ENCODE measurements around the gene NSUN6.

The NSUN6 gene

DNA sequence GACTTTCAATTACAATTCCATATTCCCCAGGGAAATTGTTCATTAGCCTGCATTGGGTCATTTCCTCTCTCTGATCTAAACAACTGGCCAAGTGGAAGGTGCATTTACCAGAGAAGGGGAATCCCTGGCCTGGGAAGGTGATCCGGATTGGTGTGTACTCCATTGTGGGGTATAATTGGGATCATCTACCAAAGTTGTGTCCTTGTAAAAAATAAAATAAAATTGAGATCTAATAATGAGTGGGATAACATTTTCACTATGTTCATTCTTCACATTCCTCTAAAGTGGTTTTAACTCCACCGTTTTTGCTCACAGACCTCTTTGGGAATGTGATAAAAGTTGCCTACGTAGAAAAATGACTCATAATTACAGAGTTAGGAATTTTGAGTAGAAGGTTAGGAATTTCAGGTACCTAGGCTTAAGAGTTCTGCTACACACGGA is 30.6 kb upstream of the NSUN6 start:
- WGBS, 2 experiments, result 91 to 97% methylated on average over 4 of the region's 4 CpGs
- H3K4me3 ChIP-seq (ENCODE audit: insufficient read depth, low read depth, low read length), result no peak overlapping the region
- H3K27me3 ChIP-seq (ENCODE audit: control insufficient read depth, insufficient read depth, low read length, poor library complexity, severe bottlenecking), result no peaks in the 10 kb centered on the region
- H3K9me3 ChIP-seq (ENCODE audit: control insufficient read depth, low read length), result no peaks in the 10 kb centered on the region
- H3K4me1 ChIP-seq (ENCODE audit: control insufficient read depth, insufficient read depth, low read length), result no peaks in the 10 kb centered on the region
- no peaks in the 10 kb centered on the region for H3K36me3 ChIP-seq (ENCODE audit: control insufficient read depth, insufficient read depth, low read length)
- H3K27ac ChIP-seq (ENCODE audit: insufficient read depth, low read depth, low read length, poor library complexity, severe bottlenecking), result no peak overlapping the region

DNA sequence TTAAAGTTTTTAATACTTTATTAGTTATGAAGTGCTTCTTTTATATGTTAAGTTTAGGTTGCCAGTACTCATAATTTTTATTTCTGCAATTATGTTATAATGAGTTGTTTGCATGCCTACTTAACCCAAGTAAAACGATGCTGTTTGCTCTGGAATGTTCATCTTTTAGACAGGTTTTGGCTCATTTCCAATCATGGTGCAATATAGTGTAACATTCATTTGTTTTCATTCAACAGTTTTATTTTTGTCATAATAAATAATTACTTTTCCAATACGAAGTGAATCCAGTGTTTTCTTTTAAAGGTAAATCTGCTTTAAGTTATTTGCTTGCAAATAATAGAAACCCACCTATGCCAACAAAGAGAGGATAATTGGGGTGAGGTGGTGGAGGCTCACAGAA is 30.0 kb upstream of the NSUN6 start:
- H3K27ac ChIP-seq (ENCODE audit: insufficient read depth, low read depth, low read length, poor library complexity, severe bottlenecking), result no peak overlapping the region

DNA sequence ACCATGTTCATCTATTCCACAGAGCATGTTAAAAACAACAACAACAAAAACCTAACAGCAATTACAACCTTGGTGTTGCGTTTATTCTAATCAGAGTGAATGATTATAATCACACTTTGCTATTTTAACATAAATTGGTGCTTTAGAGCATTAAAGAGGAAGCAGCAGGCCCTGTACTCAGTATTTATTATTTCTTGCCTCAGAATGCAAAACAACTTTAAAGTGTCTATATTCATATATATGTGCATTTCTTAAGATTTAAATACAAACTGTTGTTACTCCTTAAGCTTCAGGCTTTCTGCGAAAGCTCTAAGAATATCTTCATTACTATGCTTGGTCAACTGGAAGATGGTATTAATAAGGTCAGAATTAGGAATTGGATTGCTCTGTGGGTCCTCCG is 29.4 kb upstream of the NSUN6 start:
- Histone ChIP-seq H3K27ac (ENCODE audit: insufficient read depth, low read depth, low read length, poor library complexity, severe bottlenecking) (no peak overlapping the region), H3K4me3 (ENCODE audit: insufficient read depth, low read depth, low read length) (no peak overlapping the region), H3K36me3 (ENCODE audit: control insufficient read depth, insufficient read depth, low read length) (peaks cover under 1% of the 10 kb centered on the region), H3K9me3 (ENCODE audit: control insufficient read depth, low read length) (no peaks in the 10 kb centered on the region), H3K27me3 (ENCODE audit: control insufficient read depth, insufficient read depth, low read length, poor library complexity, severe bottlenecking) (no peaks in the 10 kb centered on the region), H3K4me1 (ENCODE audit: control insufficient read depth, insufficient read depth, low read length) (no peaks in the 10 kb centered on the region)
- 96 to 97% methylated on average over 2 to 3 of the region's 3 CpGs for WGBS, 2 experiments

More for the DNA sequence above, 30.0 kb upstream of the NSUN6 start:
- Histone ChIP-seq H3K9me3 (ENCODE audit: control insufficient read depth, low read length) (no peaks in the 10 kb centered on the region), H3K36me3 (ENCODE audit: control insufficient read depth, insufficient read depth, low read length) (no peaks in the 10 kb centered on the region), H3K4me3 (ENCODE audit: insufficient read depth, low read depth, low read length) (no peak overlapping the region), H3K27me3 (ENCODE audit: control insufficient read depth, insufficient read depth, low read length, poor library complexity, severe bottlenecking) (no peaks in the 10 kb centered on the region), H3K4me1 (ENCODE audit: control insufficient read depth, insufficient read depth, low read length) (no peaks in the 10 kb centered on the region)
- 75% methylated on average over 1 of the region's 2 CpGs; no CpG with 5 or more reads in 1 of the 2 experiments for WGBS, 2 experiments

DNA sequence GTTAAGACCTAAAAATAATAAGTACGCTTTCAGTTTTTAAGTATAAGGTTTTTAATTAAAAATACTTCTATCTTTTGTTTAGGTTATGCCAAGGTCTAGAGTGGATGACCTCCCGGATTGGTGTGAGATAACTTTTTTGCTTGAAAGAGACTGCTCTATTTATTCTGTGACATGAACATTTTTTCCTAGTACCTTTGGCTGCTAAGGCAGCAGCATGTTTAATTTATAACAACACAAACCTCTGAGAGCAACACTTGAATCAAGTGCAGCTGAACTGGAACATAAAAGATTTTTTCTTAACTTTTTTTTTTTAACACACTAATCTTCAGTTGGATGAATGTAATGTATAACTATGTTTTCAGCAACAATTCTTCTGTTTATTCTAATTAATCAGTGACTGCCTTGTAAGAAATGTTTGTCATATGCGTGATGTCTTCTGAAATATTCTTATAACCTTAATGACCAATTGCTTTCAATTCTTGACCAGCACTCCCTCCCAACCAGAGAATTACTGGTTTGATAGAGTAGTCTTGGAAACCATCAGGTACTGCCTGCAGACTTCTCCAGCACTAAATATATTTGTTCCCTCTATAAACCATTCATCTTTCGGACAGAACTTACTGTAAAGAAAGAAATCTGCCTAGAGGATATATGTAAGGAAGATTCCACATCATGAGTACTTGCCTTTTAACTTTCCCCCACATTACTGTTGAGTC is 23.9 kb upstream of the NSUN6 start:
- H3K27me3 ChIP-seq (ENCODE audit: control insufficient read depth, insufficient read depth, low read length, poor library complexity, severe bottlenecking), result no peaks in the 10 kb centered on the region
- H3K36me3 ChIP-seq (ENCODE audit: control insufficient read depth, insufficient read depth, low read length), result peaks cover 26% of the 10 kb centered on the region
- no peak overlapping the region for H3K27ac ChIP-seq (ENCODE audit: insufficient read depth, low read depth, low read length, poor library complexity, severe bottlenecking)
- no peaks in the 10 kb centered on the region for H3K4me1 ChIP-seq (ENCODE audit: control insufficient read depth, insufficient read depth, low read length)
- no peaks in the 10 kb centered on the region for H3K9me3 ChIP-seq (ENCODE audit: control insufficient read depth, low read length)
- WGBS, 2 experiments, result 88 to 95% methylated on average over 3 to 4 of the region's 4 CpGs
- no peak overlapping the region for H3K4me3 ChIP-seq (ENCODE audit: insufficient read depth, low read depth, low read length)

DNA sequence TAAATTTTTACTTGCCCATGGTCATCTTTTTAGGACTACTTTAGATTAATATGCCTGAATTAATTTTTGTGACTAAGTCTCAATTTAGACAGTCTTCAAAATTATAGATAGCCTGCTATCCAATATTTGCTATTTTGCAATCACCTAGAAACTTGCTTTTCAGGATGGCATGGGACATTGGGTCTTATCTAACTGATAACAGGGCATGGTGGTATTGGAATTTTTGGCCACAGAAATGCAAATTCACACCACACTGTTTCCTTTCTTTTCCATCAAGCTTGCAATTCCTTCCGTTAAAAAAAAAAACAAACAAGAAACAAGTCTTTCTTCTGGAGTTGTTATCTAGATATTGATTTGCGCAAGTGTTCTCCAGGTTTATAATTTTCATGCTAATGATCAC is 16.6 kb upstream of the NSUN6 start:
- 65 to 86% methylated on average over 2 of the region's 2 CpGs for WGBS, 2 experiments
- Histone ChIP-seq H3K27me3 (ENCODE audit: control insufficient read depth, insufficient read depth, low read length, poor library complexity, severe bottlenecking) (no peaks in the 10 kb centered on the region), H3K9me3 (ENCODE audit: control insufficient read depth, low read length) (no peaks in the 10 kb centered on the region), H3K27ac (ENCODE audit: insufficient read depth, low read depth, low read length, poor library complexity, severe bottlenecking) (no peak overlapping the region), H3K4me3 (ENCODE audit: insufficient read depth, low read depth, low read length) (no peak overlapping the region), H3K4me1 (ENCODE audit: control insufficient read depth, insufficient read depth, low read length) (no peaks in the 10 kb centered on the region), H3K36me3 (ENCODE audit: control insufficient read depth, insufficient read depth, low read length) (peaks cover 36% of the 10 kb centered on the region)

DNA sequence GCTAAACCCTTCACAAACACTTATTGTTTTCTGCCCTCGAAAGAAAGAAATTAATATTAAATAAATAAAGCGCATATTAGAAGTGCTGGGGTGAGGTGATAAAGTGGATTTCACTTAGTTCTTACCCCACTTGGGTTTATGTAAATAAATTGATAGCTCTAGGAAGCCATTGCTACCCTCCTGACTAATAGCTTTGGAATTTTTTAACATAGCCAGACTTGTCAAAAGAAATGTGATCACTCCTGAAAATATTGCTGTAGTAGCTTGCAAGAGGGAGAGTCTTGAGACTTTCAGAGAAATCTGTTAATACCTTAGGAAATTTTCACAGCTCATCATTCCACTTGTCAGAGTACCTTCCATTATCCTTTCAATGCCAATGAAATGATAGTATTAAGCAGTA is 15.4 kb upstream of the NSUN6 start:
- no peak overlapping the region for H3K4me3 ChIP-seq (ENCODE audit: insufficient read depth, low read depth, low read length)

DNA sequence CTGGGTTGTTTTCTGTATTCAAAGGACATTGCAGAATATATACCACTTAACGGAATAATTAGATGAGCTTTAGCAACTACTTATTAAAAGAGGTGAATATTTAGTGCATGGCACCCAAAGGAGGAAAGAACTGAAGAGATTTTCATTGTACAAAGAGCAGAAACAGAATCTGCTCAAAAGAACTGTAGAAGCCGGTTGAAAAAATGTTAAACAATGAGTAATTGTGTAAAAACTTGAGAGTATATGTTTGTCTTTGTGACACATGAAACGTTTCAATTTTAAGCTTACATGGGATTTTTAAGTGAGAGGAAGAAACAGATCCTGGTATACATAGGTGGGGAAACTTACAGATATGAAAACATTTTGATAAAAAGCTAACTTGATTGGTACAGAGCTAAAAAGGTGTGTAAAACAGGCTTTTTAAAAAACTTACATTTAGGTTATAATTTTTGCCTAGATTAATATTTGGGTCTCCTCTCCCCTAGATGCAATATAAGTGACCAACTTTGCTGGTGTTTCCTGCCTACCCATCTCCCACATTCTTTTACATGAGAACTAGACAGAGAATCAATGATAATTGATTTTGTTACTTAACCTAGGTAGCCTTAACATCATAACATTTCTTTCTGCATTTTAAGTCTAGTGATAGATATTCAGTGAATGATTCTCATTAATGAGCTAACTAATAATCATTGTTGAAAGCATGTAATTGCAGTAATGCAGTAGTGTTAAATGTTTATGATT is 14.6 kb upstream of the NSUN6 start:
- no peaks in the 10 kb centered on the region for H3K27me3 ChIP-seq (ENCODE audit: control insufficient read depth, insufficient read depth, low read length, poor library complexity, severe bottlenecking)
- no peak overlapping the region for H3K27ac ChIP-seq (ENCODE audit: insufficient read depth, low read depth, low read length, poor library complexity, severe bottlenecking)
- WGBS, 2 experiments, result 62 to 75% methylated on average over 3 of the region's 3 CpGs
- H3K36me3 ChIP-seq (ENCODE audit: control insufficient read depth, insufficient read depth, low read length), result peaks cover 23% of the 10 kb centered on the region
- no peaks in the 10 kb centered on the region for H3K9me3 ChIP-seq (ENCODE audit: control insufficient read depth, low read length)
- H3K4me1 ChIP-seq (ENCODE audit: control insufficient read depth, insufficient read depth, low read length), result no peaks in the 10 kb centered on the region
- H3K4me3 ChIP-seq (ENCODE audit: insufficient read depth, low read depth, low read length), result no peak overlapping the region

More for the DNA sequence above, 15.4 kb upstream of the NSUN6 start:
- WGBS, 2 experiments, result 60% methylated on average over 1 of the region's 2 CpGs; no CpG with 5 or more reads in 1 of the 2 experiments
- Histone ChIP-seq H3K27me3 (ENCODE audit: control insufficient read depth, insufficient read depth, low read length, poor library complexity, severe bottlenecking) (no peaks in the 10 kb centered on the region), H3K27ac (ENCODE audit: insufficient read depth, low read depth, low read length, poor library complexity, severe bottlenecking) (no peak overlapping the region), H3K9me3 (ENCODE audit: control insufficient read depth, low read length) (no peaks in the 10 kb centered on the region), H3K36me3 (ENCODE audit: control insufficient read depth, insufficient read depth, low read length) (peaks cover 26% of the 10 kb centered on the region), H3K4me1 (ENCODE audit: control insufficient read depth, insufficient read depth, low read length) (no peaks in the 10 kb centered on the region)

DNA sequence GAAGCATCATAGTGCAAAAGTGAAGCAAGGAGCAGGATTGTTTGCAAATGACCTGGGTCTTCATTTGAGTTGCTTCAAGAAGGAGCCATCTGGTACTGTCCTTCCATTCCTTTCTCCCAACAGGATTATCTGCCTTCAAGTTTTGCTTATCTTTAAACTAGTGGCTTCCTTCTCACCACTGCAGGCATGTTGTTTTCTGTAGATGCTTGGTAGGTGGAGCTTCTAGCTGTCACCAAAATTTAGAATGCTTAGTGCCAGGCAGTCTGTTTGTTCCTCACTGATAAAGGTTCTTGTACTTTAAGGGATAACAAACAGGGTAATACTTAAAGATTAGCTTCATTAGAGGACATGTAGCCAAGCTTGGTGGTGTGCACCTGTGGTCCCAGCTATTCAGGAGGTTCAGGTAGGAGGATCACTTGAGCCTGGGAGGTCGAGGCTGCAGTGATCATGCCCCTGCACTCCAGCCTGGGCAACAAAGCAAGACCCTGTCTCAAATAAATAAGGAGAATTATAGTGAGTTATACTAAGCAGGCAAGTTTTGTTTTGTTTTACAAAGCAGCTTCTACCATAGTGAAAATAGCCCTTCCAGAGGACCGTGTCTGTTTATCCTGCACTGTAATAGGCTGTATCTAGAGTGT is 13.6 kb upstream of the NSUN6 start:
- H3K4me1 ChIP-seq (ENCODE audit: control insufficient read depth, insufficient read depth, low read length), result no peaks in the 10 kb centered on the region
- 95 to 97% methylated on average over 2 of the region's 2 CpGs for WGBS, 2 experiments
- no peak overlapping the region for H3K4me3 ChIP-seq (ENCODE audit: insufficient read depth, low read depth, low read length)
- no peaks in the 10 kb centered on the region for H3K9me3 ChIP-seq (ENCODE audit: control insufficient read depth, low read length)
- H3K36me3 ChIP-seq (ENCODE audit: control insufficient read depth, insufficient read depth, low read length), result peaks cover 13% of the 10 kb centered on the region
- no peaks in the 10 kb centered on the region for H3K27me3 ChIP-seq (ENCODE audit: control insufficient read depth, insufficient read depth, low read length, poor library complexity, severe bottlenecking)
- no peak overlapping the region for H3K27ac ChIP-seq (ENCODE audit: insufficient read depth, low read depth, low read length, poor library complexity, severe bottlenecking)

DNA sequence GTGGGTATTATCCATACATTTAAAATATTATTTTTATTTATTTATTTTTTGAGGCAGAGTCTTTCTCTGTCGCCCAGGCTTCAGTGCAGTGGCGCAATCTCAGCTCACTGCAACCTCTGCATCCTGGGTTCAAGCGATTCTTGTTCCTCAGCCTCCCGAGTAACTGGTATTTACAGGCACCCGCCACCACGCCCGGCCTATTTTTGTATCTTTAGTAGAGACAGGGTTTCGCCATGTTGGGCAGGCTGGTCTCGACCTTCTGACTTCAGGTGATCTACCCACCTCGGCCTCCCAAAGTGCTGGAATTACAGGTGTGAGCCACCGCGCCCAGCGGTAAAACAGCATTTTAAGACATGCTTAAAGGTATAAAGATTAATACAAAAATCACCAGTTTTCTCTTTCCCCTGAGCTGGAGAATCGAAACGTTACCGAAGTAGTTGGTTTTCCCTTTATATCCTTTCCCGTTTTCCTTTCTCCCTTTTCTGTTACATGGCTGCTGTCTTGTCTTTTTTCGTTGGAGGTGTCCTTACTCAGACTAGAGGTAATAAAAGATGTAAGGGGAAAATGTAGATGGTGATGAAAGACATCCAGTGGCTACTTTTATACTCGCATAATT is 9.5 kb upstream of the NSUN6 start:
- Histone ChIP-seq H3K27me3 (ENCODE audit: control insufficient read depth, insufficient read depth, low read length, poor library complexity, severe bottlenecking) (no peaks in the 10 kb centered on the region), H3K27ac (ENCODE audit: insufficient read depth, low read depth, low read length, poor library complexity, severe bottlenecking) (no peak overlapping the region), H3K36me3 (ENCODE audit: control insufficient read depth, insufficient read depth, low read length) (no peaks in the 10 kb centered on the region), H3K4me1 (ENCODE audit: control insufficient read depth, insufficient read depth, low read length) (no peaks in the 10 kb centered on the region), H3K9me3 (ENCODE audit: control insufficient read depth, low read length) (no peaks in the 10 kb centered on the region), H3K4me3 (ENCODE audit: insufficient read depth, low read depth, low read length) (peak overlapping the region; percentile 87)
- 87 to 91% methylated on average over 17 to 18 of the region's 19 CpGs for WGBS, 2 experiments

Measured in ectodermal cell (in vitro differentiated cells).